ENCODE results near the gene BLTP3A.
"Not testable (repeated sequence)": the region's sequence is repeated elsewhere in the genome, so short reads cannot be mapped to it uniquely, and the experiment has no call there.

BLTP3A gene

GRCh38 chr6:34791164-34791700 is 651 bp upstream of the BLTP3A start:
- peak; percentile 60 for DNase-seq

- peak; percentile 25 for DNase-seq
These were observed 970 bp downstream of the BLTP3A start for GRCh38 chr6:34792605-34793500.

GRCh38 chr6:34793877-34794276 is 2.0 kb downstream of the BLTP3A start:
- DNase-seq = no peak

GRCh38 chr6:34795836-34796425 is 4.0 kb downstream of the BLTP3A start:
- no peak for DNase-seq

GRCh38 chr6:34798057-34798456 is 6.2 kb downstream of the BLTP3A start:
- no peak for DNase-seq

DNA sequence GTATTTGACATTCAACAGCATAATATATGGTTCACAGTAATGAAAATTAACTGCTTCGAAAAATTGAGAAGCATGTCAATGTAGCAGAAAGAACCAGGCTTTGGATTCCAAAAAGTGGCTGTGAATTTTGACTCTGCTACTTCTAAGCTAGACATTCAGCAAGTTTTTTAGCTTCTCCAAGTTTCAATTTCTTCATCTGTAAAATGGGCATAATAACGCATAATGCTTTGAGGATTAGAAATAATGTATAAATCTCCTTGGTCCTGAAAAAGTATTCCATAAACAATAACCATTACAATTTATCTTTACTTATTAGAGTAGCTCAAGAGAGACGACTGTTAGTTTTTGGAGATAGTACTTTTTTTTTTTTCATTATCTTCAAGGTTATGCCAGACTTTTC is 7.7 kb downstream of the BLTP3A start:
- no peak for DNase-seq

- DNase-seq = no peak
These were observed 12.7 kb downstream of the BLTP3A start for GRCh38 chr6:34804543-34804942.

- DNase-seq = not testable (repeated sequence)
These were observed 13.2 kb downstream of the BLTP3A start for GRCh38 chr6:34805074-34805473.

- DNase-seq = no peak
These were observed 15.0 kb downstream of the BLTP3A start for GRCh38 chr6:34806738-34807453.

- not testable (repeated sequence) for DNase-seq
These were observed 16.6 kb downstream of the BLTP3A start for GRCh38 chr6:34808473-34808872.

DNA sequence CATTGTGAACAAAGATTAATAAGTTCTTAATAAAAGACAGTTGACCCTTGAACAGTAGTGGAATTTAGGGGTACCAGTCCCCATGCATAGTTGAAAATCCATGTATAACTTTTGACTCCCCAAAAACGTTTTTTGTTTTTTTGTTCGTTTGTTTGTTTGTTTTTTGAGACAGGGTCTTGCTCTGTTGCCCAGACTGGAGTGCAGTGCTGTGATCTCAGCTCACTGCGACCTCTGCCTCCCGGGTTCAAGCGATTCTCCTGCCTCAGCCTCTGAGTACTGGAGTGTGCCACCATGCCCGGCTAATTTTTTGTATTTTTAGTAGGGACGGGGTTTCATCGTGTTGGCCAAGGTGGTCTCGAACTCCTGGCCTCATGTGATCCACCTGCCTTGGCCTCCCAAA is 17.5 kb downstream of the BLTP3A start:
- not testable (repeated sequence) for DNase-seq

DNA sequence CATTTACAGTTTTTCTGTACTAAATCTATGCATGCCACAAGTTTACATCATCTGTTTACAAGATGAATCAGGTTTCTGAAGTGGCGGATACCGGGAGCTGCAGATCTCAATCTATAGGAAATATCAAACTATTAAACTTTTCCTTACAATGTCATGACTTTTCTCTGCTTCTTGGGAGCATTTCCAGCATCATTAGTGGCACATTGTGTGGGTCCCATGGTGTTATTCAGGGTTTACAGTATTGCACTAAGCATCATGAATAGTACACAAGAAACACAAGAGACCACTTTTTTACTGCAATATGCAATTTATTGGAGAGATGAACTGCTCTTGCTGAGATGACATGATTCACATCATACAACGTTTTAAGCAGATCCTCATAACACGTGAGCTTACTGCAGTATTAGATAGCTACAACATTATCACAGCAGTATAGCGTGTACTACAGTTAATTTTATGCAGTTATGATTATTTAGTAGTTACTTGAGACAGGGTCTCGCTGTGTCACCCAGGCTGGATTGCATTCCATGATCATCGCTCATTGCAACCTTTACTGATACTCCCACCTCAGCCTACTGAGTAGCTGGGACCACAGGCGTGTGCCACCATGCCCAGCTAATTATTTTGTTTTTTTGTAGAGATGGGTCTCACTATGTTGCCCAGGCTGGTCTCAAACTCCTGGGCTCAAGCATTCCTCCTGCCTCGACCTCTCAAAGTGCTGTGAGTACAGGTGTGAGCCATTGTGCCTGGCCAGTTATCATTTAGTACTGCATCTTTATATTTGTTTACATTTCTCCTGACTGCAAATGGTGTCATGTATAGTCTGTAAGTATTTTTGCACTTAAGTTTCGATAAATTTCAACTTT is 18.4 kb downstream of the BLTP3A start:
- DNase-seq = no peak

- no peak for DNase-seq
These were observed 19.2 kb downstream of the BLTP3A start for GRCh38 chr6:34810936-34811632.

- DNase-seq = no peak
These were observed 21.3 kb downstream of the BLTP3A start for GRCh38 chr6:34813028-34813713.

- DNase-seq = no peak
These were observed 24.9 kb downstream of the BLTP3A start for GRCh38 chr6:34816635-34817301.

GRCh38 chr6:34817446-34817845 is 25.6 kb downstream of the BLTP3A start:
- no peak for DNase-seq

DNA sequence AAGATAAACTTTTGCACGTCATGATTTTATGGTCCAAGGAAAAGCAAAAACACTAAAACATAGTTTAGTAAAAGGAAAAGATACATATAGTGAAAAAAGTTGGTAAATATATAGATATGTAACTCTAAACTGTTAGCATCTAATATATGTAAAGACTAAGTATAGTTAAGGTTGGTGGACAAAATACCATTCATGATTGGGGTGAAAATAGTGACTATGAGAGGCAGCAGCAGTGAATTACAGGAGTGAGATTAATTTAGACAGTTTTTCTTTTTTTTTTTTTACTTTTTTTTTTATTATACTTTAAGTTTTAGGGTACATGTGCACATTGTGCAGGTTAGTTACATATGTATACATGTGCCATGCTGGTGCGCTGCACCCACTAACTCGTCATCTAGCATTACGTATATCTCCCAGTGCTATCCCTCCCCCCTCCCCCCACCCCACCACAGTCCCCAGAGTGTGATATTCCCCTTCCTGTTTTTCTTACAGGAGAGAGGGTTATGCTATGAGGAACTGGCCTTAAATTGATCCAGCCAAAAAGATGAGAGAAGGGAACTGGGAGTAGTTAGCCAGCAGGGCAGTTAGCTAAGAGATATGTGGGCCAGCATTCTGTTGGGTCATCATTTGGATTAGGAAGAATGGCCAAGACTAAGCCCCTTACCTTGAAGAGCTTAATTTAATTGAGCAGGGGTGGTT is 27.1 kb downstream of the BLTP3A start:
- DNase-seq = not testable (repeated sequence)

GRCh38 chr6:34819571-34820480 is 27.9 kb downstream of the BLTP3A start:
- DNase-seq = no peak

- no peak for DNase-seq
These were observed 37.3 kb downstream of the BLTP3A start for GRCh38 chr6:34829137-34829536.

All from femur (tissue), 1 donor.